Stimulated activated CD4-positive, alpha-beta T cell treated with anti-CD3 and anti-CD28 coated beads, Interleukin-12 subunit alpha, Interleukin-12 subunit beta, amount 100 ng/mL, for 48 hours (primary cell): ENCODE results near the gene SNAPC3.
"Not testable (repeated sequence)": the region's sequence is repeated elsewhere in the genome, so short reads cannot be mapped to it uniquely, and the experiment has no call there.

Source experiments
- DNase-seq, 3 donors: peaks; one replicate each; pipeline ENCODE4 v3.0.0-alpha.2; 2020; ENCODE audit warnings: low read depth in 2 of 3, low spot score in 1 of 3

Gene SNAPC3

GRCh38 chr9:15422372-15423230 lies at the start of gene SNAPC3:
TSS of gene SNAPC3 (plus strand) at chr9:15422876. CDS start at chr9:15422880, 4 bp downstream.
- DNase-seq: peak; percentile 84 to 88 (median 87)

DNA sequence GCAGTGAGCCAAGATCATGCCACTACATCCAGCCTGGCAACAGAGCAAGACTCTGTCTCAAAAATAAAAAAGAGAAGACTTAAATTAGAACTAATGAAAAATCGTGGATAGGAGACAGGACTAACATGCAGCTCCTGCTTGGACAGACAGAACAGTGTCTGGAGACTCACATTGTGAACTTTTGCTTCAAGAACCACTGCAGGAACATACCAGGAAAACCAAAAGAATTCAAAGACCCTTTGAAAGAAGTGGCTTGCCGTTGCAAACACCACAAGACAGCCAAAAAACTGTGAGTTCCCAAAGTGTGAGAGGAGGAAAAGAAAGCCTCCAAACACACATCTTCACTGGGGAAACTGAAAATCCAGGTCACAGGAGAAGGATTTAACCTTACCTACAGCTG lies 48.8 kb upstream of the SNAPC3 start:
- DNase-seq: no peak

GRCh38 chr9:15374310-15374709 lies 48.4 kb upstream of the SNAPC3 start:
- no peak for DNase-seq

GRCh38 chr9:15374825-15375224 lies 47.9 kb upstream of the SNAPC3 start:
- DNase-seq: no peak

DNA sequence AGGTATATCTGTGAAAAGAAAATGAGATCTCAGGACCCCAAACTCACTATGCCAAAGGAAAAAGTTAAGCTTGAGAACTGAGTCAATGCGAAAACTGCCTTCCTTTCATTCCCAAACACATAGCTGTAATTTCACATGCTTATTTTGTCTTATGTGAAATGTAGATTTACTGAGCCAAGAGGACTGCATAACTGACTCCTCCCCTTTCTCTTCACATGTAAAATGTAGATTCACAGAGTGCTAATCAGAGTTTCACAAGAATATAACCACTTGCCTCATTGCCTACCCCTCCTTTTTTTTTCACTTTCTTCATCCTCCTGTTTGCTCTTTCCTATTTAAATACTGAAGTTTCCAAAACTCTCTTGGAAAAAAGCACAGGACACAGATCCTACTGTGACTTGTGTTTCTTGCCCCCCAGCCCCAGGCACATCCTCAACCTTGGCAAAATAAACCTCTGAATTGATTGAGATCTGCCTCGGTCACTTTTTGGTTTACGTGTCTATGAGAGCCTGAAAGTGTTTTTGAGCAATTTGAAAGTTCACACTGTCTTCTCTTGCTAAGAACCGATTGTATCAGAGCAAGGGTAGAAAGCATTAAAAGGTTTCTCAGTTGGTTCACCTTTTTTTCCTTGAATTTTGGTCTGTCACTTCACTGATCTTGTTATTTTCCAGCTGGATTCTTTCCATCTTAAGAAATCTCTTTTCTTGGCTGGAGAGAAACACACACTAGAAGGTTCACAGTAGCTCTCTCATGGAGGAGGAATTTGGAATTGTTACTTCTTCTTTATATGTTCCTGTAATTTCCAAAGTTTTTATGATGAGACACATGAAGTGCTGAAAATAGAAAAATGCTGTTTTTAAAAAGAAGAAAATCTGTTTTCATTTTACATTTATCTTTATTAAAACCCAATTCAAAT lies 44.8 kb upstream of the SNAPC3 start:
- DNase-seq: no peak

DNA sequence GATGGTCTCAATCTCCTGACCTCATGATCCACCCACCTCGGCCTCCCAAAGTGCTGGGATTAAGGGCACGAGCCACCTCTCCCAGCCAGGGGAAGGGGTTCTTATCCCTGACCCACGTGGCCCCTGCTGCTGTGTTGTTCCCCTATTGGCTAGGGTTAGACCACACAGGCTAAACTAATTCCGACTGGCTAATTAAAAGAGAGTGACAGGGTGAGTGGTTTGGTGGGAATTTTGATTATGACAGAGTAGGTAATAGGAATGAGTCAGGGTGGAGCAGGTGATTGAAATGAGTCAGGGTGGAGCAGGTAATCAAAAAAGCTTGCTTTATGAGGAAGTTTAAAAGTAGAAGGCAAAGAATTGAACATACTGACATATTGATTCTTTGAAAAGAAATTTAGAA lies 43.4 kb upstream of the SNAPC3 start:
- not testable (repeated sequence) for DNase-seq

GRCh38 chr9:15379888-15380287 lies 42.8 kb upstream of the SNAPC3 start:
- not testable (repeated sequence) for DNase-seq

- no peak for DNase-seq
Observed at GRCh38 chr9:15381491-15381890, 41.2 kb upstream of the SNAPC3 start.

- no peak for DNase-seq
Observed at GRCh38 chr9:15386465-15386864, 36.2 kb upstream of the SNAPC3 start.

- no peak for DNase-seq
Observed at GRCh38 chr9:15389173-15389572, 33.5 kb upstream of the SNAPC3 start.

DNA sequence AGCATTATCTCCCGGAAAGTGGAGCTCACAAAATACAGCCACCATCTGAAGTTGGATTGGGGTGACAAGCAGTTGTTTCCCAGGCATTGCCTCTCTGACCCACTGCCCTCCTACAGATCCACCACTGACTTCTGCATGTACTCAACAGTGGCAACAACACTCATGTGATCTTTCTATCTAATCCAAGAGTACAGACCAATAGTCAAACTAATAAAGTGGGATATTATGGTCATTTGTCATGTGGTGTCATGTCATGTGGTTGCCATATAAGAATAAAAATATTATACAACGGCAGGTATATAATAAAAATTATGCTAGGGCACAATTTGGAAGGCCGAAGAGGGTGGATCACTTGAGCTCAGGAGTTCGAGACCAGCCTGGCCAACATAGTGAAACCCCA lies 33.0 kb upstream of the SNAPC3 start:
- DNase-seq: no peak

- no peak for DNase-seq
Observed at GRCh38 chr9:15390201-15390600, 32.5 kb upstream of the SNAPC3 start.

- no peak for DNase-seq
Observed at GRCh38 chr9:15392363-15392762, 30.3 kb upstream of the SNAPC3 start.

- no peak for DNase-seq
Observed at GRCh38 chr9:15400281-15400941, 22.3 kb upstream of the SNAPC3 start.

DNA sequence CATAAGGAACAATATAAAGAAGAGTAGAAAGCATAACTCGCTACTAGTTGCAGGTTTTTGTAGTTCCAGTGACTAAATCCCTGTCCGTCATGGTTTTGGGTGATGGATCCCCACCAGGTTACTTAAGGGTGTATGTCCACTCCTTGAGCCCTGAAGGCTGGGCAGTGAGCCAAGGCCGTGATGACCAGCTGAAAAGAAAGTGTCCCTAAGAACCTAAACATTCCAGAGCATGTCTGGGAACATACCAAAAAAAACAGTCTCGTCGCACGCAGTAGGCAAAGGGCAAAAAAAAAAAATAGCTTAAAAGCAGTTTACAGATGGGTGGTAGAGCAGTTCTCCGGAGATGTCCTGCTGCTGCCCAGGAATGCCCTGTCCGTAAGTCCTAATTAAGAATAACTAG lies 21.4 kb upstream of the SNAPC3 start:
- no peak for DNase-seq

- DNase-seq: no peak
Observed at GRCh38 chr9:15403155-15403554, 19.5 kb upstream of the SNAPC3 start.

DNA sequence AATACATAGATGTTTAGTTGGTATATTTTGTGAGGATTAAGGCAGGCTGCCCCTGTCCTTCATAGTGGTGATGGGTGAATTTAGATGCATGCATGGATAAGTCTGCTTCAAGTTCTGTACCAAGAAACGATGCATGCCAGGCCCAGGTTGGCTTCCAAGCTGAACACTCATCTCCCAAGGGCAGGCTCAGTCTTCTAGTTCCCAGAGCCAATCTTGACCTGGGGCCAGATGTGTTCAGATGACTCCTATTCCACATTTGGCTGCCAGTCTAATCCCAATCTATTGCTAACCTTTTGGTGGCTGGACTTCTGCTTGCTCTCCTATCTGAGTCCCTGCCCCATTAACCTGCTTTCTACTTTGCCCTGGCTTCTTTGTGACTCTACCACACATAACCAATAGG lies 18.5 kb upstream of the SNAPC3 start:
- no peak for DNase-seq

- DNase-seq: peak in 2 of 3 donors; percentile 19 to 23
Observed at GRCh38 chr9:15416880-15417279, 5.8 kb upstream of the SNAPC3 start.

- DNase-seq: no peak
Observed at GRCh38 chr9:15417626-15418025, 5.0 kb upstream of the SNAPC3 start.

GRCh38 chr9:15420796-15421195 lies 1.9 kb upstream of the SNAPC3 start:
- DNase-seq: no peak

- DNase-seq: no peak
Observed at GRCh38 chr9:15421532-15421931, 1.1 kb upstream of the SNAPC3 start.

GRCh38 chr9:15421990-15422371 lies 695 bp upstream of the SNAPC3 start:
- no peak for DNase-seq
